GM18861 (cell line): ENCODE measurements around the gene TRIM17.

Experiments
- ATAC-seq: cut with Tn5 transposase; IDR thresholded peaks from one replicate; pipeline ENCODE4 v1.9.1; 2021; ENCODE audit not compliant: unreplicated experiment

The TRIM17 gene

GRCh38 chr1:228385232-228385631 is 31.4 kb downstream of the TRIM17 start:
- ATAC-seq, result no peak

DNA sequence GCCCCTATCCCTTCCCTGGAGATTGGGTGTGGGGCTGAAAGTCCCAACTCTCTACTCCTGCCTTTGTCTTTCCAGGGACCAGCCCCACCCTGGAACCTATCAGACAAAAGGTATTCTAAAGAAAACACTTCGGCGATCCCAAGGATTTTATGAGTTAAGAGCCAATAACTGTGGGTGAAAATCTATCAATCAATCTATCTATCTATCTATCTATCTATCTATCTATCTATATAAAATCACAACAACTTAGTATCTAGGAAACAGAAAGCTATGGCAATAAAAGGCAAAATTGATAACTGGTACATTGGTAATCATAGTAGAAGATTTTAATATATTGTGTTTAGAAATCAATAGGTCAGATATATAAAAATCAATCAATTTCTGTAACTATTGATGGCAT is 32.9 kb downstream of the TRIM17 start:
- ATAC-seq, result no peak

- no peak for ATAC-seq
Measured at GRCh38 chr1:228381356-228381755, 35.3 kb downstream of the TRIM17 start.

DNA sequence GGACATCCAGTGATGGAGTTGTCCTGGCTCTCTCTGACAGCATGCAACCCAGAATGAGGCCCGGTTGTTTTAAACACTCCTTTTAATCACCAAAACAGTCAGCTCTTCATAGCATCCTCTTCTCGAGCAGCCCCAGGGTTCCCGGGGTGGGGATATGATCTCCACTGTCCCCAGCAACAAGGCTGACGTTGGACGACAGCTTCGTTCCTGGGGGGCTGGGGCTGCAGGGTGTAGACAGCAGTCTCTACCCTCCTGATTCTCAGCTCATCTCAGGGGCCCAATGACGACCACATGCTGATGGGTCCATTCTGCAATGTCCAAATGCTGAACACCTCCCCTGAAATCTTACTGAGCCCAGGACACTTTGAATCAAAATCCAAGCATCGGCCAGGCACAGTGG is 37.0 kb downstream of the TRIM17 start:
- ATAC-seq, result no peak

- no peak for ATAC-seq
Measured at GRCh38 chr1:228378873-228379460, 37.7 kb downstream of the TRIM17 start.

DNA sequence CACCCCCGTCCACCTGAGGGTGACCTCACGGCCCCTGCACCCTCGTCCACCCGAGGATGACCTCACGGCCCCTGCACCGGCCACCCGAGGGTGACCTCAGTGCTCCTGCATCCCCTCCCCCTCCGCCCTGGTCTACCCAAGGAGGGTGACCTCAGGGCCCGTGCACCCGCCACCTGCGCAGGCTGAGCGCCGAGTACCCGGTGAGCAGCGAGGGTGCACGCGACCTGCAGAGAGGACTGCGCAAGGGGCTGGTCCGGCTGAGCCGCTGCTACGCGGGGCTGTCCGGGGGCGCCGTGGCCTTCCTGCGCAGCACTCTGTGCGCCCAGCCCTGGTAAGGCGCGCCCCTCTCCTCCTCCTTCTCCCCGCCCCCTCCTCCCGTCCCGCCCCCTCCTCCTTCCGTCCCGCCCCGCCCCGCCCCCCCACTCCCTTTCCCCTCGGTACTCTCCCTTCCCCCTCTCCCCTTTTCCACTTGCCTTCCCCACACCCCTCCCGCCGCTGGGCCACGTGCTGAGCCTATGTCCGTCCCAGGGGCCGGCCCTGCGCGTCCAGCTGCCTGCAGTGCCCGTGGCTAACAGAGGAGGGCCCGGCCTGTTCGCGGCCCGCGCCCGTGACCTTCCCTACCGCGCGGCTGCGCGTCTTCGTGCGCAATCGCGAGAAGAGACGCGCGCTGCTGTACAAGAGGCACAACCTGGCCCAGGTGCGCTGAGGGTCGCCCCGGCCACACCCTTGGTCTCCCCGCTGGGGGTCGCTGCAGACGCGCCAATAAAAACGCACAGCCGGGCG is 38.4 kb downstream of the TRIM17 start:
- no peak for ATAC-seq

DNA sequence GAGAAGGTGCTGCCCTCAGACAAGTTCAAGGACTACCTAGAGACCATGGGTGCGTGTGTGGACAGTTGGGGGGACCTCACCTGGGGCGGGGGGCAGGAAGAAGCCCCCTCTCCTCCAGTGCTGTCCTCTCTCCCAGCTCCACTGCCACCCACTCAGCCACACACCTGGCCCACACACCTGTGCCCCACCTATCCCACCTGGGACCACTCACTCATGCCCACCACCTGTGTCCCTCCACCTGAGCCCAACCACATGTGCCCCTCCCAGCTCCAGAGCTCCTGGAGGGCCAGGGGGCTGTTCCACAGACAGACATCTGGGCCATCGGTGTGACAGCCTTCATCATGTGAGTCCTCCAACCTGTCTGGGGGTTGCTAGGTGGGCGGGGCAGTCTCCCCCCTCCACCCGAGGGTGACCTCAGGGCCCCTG is 39.0 kb downstream of the TRIM17 start:
- no peak for ATAC-seq

DNA sequence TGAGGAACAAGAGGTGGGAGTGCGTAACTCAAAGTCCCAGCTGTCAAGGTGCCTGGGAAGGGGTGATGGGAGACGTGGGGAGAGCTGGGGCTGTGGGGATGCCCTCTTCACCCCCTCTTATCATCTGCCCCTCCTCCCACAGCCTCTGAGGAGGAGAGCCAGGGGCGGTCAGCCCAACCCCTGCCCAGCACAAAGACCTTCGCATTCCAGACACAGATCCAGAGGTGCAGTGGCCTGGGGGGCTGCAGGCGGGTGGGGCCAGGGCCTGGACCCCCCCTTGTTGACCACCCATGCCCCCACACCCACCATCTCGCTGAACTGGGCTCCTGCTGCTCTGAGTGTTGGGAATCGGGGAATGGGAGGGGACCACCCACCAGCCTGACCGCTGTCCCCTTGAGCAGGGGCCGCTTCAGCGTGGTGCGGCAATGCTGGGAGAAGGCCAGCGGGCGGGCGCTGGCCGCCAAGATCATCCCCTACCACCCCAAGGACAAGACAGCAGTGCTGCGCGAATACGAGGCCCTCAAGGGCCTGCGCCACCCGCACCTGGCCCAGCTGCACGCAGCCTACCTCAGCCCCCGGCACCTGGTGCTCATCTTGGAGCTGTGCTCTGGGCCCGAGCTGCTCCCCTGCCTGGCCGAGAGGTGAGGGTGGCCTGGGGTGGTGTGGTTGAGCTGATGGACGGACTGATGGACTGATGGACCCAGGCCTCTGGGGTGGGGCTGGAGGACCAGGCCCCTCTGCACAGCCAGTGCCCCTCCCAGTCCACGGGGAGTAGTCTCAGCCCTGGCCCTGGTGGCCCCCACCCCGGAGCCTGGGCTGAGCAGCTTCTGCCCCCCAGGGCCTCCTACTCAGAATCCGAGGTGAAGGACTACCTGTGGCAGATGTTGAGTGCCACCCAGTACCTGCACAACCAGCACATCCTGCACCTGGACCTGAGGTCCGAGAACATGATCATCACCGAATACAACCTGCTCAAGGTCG is 39.7 kb downstream of the TRIM17 start:
- ATAC-seq, result no peak

GRCh38 chr1:228376262-228376628 is 40.4 kb downstream of the TRIM17 start:
- ATAC-seq, result no peak

- ATAC-seq, result no peak
Measured at GRCh38 chr1:228375578-228376261, 40.9 kb downstream of the TRIM17 start.

GRCh38 chr1:228374711-228375577 is 41.7 kb downstream of the TRIM17 start:
- no peak for ATAC-seq

DNA sequence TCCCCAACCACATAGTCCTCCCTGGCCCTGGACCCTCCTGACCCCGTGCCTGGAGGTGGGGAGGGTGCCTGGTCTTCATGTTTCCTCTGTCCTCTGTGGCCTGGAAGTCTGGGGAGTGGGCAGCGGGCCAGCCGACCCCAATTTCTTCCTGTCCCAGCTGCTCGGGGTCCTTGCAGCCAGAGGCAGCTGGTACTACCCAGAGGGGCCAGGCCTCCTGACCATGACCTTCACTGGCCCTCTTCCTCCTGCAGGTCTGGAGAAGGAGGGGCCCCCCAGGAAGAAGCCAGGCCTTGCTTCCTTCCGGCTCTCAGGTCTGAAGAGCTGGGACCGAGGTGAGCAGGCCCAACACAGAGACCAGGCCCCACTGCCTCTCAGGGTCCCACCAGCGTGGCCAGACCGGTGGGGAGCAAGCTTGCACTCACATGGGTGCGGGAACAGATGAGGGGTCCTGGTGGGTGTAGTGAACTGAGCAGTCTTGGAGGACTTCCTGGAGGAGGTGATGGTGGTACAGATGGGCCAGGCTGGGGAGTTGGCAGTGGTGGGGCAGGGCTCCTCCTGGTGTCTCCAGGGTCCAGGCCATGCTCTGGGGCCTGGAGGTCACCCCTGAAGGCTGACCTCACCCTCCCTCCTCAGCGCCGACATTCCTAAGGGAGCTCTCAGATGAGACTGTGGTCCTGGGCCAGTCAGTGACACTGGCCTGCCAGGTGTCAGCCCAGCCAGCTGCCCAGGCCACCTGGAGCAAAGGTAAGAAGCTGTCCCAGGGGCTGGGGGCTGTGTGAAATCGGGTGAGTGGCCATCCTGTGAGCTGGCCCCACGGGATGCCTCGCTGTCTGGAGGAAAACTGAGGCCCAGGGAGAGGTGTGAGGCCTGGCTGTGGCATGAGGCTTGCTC is 42.7 kb downstream of the TRIM17 start:
- no peak for ATAC-seq

GRCh38 chr1:228373004-228373680 is 43.5 kb downstream of the TRIM17 start:
- ATAC-seq, result no peak

GRCh38 chr1:228372183-228373003 is 44.3 kb downstream of the TRIM17 start:
- ATAC-seq, result no peak

DNA sequence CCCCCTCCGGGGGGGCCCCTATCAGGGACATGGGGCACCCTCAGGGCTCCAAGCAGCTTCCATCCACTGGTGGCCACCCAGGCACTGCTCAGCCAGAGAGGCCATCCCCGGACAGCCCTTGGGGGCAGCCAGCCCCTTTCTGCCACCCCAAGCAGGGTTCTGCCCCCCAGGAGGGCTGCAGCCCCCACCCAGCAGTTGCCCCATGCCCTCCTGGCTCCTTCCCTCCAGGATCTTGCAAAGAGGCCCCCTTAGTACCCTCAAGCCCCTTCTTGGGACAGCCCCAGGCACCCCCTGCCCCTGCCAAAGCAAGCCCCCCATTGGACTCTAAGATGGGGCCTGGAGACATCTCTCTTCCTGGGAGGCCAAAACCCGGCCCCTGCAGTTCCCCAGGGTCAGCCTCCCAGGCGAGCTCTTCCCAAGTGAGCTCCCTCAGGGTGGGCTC is 44.9 kb downstream of the TRIM17 start:
- no peak for ATAC-seq

GRCh38 chr1:228370941-228371740 is 45.5 kb downstream of the TRIM17 start:
- no peak for ATAC-seq

GRCh38 chr1:228370439-228370940 is 46.2 kb downstream of the TRIM17 start:
- no peak for ATAC-seq
